Islet precursor cell (in vitro differentiated cells): ENCODE data around the gene RING1.

Source experiments
- DNase-seq: peaks from one replicate; pipeline ENCODE4 v3.0.0-alpha.2; 2018

Gene RING1

GRCh38 chr6:33208091-33208967, at the start of gene RING1:
TSS of gene RING1 (plus strand) at chr6:33208500. CDS start at chr6:33208823, 323 bp downstream.
- DNase-seq = peak; percentile 81

- no peak for DNase-seq
Measured at GRCh38 chr6:33160096-33160495, 48.2 kb upstream of the RING1 start.

GRCh38 chr6:33160728-33161344, 47.5 kb upstream of the RING1 start:
- DNase-seq = peak; percentile 50

GRCh38 chr6:33161354-33162331, 46.7 kb upstream of the RING1 start:
- peak; percentile 82 for DNase-seq

GRCh38 chr6:33163540-33163939, 44.8 kb upstream of the RING1 start:
- DNase-seq = peak; percentile 38

- DNase-seq = peak; percentile 52
Measured at GRCh38 chr6:33164176-33164575, 44.1 kb upstream of the RING1 start.

- peak; percentile 29 for DNase-seq
Measured at GRCh38 chr6:33164665-33165373, 43.5 kb upstream of the RING1 start.

- DNase-seq = peak; percentile 45
Measured at GRCh38 chr6:33165581-33166258, 42.6 kb upstream of the RING1 start.

GRCh38 chr6:33166363-33166762, 41.9 kb upstream of the RING1 start:
- DNase-seq = no peak

GRCh38 chr6:33166811-33167210, 41.5 kb upstream of the RING1 start:
- DNase-seq = peak; percentile 42

GRCh38 chr6:33167374-33168283, 40.7 kb upstream of the RING1 start:
- peak; percentile 37 for DNase-seq

GRCh38 chr6:33168284-33168601, 40.1 kb upstream of the RING1 start:
- DNase-seq = peak; percentile 44

GRCh38 chr6:33168639-33169038, 39.7 kb upstream of the RING1 start:
- DNase-seq = no peak

GRCh38 chr6:33169291-33170175, 38.8 kb upstream of the RING1 start:
- peak; percentile 44 for DNase-seq

GRCh38 chr6:33170176-33171015, 37.9 kb upstream of the RING1 start:
- no peak for DNase-seq

- no peak for DNase-seq
Measured at GRCh38 chr6:33171016-33171879, 37.1 kb upstream of the RING1 start.

GRCh38 chr6:33171880-33172687, 36.2 kb upstream of the RING1 start:
- DNase-seq = no peak
